ENCODE results near the gene NPFFR1.

- TF ChIP-seq EZH2 (IDR thresholded peaks at IDR 0.05; ENCODE audit: low read depth, unreplicated experiment): no peak
- no peak for TF ChIP-seq EZH2phosphoT487 (IDR thresholded peaks at IDR 0.05; ENCODE audit: unreplicated experiment)
- TF ChIP-seq CTCF (conservative IDR thresholded peaks at IDR 0.05; ENCODE audit: low read depth in 2 of 2): no peak
- no peak for TF ChIP-seq STAT1 (IDR thresholded peaks at IDR 0.05; ENCODE audit: unreplicated experiment)
- no peak for TF ChIP-seq REST (IDR thresholded peaks at IDR 0.05; ENCODE audit: unreplicated experiment)
Observed at GRCh38 chr10:70280099-70280498, 3.7 kb downstream of the NPFFR1 start.
